Activated CD4-positive, alpha-beta T cell treated with anti-CD3 and anti-CD28 coated beads, Interleukin-2, Interleukin-4, amounts not matched to agents 100 ng/mL and 50 ng/mL, durations not matched to agents 16 hours and 8 hours (primary cell): Measurements from ENCODE around the gene NR2C2.

Experiments
- DNase-seq: peaks from one replicate; pipeline ENCODE4 v3.0.0-alpha.2; 2020; ENCODE audit warnings: low spot score

NR2C2 gene

GRCh38 chr3:15023719-15024118 lies 76.3 kb downstream of the NR2C2 start:
- DNase-seq: no peak

GRCh38 chr3:15029625-15030024 lies 82.2 kb downstream of the NR2C2 start:
- no peak for DNase-seq

DNA sequence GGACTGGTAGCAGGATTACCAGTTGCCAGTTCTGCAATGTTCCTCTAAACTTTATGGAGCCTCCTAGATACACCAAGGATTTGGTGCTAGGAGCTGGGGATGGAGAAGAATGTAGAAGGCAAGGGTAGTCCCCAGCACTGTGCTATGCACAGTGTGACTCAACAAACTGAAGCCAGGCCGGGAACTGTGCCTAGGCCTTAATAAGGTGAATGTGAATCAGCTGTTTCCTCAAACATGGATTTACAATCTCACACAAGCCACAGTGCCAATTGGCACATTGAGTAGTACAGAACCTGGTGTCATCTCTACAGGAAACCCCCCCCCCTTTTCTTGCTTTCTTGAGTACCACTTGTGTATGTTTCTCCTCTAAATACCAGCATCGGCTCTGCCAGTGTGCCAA lies 85.3 kb downstream of the NR2C2 start:
- DNase-seq: no peak

DNA sequence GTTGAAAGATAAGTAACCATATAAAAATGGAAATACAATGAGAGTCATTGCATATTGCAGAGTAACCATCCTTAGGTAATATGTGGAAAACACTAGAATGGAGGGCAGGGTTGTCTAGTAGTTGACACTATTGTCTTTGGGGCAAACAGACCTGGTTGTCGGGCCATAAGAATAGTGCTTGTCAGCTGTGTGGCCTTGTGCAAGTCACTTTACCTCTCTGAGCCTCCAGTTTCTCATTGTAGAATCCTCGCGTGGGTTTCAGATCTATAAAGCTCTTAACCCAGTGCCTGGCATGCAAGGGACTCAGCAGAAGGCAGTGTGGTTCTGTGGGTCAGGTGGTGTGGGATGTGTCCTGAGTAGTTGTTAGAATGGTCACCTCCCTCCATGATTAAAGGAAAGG lies 85.7 kb downstream of the NR2C2 start:
- DNase-seq: no peak

DNA sequence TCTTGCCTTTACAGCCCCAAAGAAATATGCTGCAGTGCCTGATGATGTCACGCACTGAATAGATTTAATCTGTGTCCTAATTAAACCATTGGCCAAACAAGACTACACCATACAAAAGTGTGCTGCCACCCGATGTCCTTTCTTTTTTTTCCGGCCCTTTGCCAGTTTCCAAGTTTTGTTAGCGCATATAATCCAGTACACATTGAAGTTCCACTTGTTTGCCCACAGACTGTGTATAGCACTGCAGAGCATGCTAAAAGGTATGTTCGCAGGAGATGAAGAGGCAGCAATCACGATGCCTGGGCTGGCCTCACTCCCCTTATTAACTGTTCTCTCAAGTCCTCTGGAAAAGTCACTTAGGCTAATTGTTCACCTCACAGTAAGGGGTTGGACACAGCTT lies 90.9 kb downstream of the NR2C2 start:
- no peak for DNase-seq

DNA sequence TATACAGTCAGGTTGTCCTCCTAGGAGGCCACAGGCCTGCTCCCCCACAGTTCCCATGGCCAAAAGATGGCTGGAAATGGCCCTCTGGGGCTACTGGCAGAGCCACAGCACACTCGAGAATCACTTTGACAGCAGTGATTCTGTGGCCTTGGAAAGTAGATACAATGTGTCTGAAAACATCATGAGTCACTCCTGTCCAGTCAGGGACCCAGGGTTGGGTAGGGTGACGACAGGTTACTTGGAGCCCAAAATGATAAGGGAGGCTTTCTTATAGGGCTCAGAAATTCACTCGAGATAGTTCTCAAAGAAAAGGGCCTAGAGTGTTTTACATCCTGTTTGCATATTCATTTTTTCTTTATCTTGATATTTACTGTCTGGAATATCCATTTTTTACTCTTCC lies 93.5 kb downstream of the NR2C2 start:
- no peak for DNase-seq

DNA sequence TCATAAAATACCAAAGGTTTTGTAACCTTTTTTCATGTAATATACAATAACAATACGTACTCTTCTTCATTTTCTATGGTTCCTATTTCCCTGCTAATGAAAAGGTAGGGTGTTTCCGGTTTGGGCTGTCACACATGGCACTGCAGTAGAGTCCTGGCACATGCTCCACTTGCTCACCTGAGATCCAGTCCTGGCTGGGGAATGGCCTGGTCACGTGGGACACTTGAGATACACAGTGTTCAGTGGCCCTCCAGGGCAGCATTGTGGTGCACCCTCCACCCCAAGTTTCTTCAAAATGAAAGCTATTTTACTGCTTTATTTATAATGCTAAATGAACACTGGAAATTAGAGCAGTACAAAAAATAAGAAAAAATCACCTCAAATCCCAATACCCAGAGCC lies 94.6 kb downstream of the NR2C2 start:
- DNase-seq: no peak

DNA sequence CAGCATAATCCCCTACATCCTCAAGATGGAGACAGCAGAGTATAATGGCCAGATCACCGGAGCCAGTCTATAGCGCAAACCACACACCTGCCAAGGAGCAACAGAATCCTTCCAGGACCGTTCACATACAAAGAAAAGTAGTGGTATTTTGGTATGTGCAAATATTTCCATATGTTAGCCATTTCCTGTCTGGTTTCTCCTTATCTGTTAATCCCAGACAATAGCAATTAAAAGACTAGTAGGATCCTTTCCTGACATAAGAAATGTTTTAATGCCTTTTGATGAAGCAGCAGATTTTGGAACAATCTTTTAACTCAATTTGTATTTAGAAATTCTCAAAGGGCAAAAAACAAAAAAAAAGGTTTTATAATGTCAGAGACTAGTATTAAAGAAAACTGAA lies 95.6 kb downstream of the NR2C2 start:
- no peak for DNase-seq

DNA sequence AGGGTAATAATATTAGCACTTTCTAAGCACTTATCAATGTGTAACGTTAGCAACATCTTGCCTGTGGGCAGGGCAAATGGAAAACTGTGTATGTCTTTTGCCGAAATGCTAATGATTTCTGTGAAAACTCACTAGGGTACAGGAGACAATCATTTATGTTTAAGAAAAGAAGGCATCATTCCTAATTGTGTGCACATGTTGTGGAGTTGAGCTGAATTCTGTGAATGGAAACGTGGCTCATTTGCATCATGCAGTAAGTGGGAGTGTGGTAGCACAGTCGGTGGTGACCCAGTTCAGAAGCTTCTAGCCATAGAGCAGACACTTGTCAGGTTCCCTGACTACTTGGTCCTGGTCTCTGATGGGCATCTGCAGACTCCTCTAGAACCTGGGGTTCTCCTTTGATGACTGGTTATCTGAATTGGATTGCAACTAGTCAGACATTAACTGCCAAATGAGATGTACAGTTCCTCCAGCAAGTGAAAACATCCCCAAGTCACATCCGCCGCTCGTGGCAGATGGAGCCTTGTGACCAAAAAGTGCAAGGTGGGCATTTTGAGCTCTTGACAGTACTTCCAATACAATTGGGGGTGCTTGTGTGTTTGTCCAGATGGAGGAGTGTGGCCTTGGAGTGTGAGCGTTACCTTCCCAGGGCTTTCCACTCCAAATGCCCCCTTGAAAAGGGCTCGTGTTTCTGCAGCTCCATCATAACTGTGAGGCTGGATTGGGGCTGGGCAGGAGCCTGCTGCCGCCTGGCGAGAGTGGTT lies 96.2 kb downstream of the NR2C2 start:
- DNase-seq: no peak

GRCh38 chr3:15044326-15044725 lies 96.9 kb downstream of the NR2C2 start:
- DNase-seq: no peak

DNA sequence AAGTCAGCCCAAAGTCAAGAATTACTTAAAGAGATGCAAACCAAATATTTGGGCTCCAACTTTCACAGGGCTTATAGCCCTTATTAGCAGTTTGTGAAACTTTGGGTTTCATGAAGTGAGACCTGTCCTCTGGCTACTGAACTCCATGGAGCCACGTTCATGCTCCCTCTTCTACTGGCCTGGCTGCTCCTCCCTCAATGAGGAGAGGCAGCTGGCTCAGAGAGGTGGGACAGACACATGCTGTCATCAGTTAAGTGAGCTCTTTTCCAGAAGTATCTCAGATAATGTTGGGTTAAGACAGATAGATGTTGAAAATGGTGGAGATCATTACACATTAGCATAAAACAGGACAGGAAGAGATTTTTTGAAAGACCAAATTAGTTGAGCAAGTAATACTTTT lies 98.3 kb downstream of the NR2C2 start:
- DNase-seq: no peak

DNA sequence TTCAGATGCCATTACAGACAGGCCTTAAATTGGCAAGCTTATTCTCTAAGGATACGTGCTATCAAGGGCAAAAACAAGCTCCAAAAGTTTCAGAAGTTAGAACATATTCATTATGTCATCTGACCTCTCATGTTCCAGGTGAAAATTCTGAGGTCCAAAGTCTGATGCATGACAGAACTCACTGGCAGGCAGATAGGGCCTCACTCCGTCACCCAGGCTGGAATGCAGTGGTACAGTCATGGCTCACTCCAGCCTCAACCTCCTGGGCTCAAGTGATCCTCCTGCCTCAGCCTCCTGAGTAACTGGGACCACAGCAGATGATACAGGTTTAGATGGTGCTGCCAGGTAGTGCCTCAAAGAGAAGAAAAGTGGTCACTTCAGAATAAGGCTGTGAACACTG lies 102.2 kb downstream of the NR2C2 start:
- no peak for DNase-seq

GRCh38 chr3:15050405-15051092 lies 103.2 kb downstream of the NR2C2 start:
- no peak for DNase-seq

DNA sequence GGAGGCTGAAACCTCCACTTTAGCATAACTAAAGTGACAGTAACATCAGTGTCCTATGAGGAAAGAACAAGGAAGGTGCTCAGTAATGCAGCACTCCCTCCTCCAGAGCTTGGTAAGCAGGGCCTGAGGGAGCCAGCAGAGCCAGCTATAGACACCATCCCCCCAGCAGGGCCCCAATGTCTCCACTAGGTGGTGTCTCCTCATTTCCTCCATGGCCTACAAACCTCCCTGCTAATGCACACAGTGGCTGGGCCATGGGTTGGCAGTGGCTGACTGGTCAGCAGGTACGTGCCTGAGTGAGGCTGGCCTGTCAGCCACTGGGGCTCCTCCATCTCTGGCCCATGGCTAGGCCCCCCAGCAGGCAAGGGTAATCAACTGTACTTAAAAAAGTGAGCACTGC lies 104.1 kb downstream of the NR2C2 start:
- peak; percentile 59 for DNase-seq

DNA sequence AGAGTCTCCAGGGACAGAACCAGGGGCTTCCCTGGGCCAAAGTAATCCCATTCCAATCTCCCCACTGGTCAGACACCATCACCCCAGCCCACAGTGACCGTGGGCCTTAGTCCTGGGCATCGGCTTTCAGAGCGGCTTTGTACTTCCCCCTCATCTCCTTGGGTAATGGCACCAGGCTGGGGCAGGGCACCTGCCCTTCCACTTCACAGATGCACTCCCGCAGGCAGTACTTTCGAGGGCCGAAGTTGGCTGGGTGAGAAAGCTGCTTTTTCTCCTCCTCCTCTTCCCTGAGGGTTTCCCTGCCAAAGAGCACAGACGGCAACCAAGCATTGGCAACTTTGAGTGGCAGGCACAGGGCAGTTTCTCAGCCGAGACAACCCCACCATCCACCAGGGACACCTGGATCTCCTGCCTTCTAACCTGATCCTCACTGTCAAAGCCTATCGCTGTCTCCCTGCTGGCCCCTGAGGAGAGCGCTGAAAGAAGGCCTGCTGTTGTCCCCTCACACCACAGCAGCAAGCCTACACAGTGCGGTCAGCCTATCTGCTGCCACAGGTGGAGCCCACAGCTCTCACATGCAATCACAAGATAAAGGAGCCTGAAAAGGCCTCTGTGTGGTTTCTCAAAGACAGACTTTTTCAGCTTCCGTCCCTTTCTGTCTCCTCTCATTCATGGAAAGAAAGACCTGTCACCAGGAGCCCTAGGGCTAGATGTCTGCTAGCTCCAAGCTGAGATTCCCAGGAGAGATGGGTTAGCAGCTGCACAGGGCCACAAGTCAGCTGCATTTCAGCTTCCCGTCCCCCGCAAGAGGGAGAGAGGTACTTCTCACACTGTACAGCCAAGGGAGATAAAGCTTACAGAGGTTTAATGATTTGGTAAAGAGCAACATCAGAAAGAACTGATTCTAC lies 105.2 kb downstream of the NR2C2 start:
- no peak for DNase-seq

GRCh38 chr3:15053541-15053940 lies 106.2 kb downstream of the NR2C2 start:
- DNase-seq: no peak

DNA sequence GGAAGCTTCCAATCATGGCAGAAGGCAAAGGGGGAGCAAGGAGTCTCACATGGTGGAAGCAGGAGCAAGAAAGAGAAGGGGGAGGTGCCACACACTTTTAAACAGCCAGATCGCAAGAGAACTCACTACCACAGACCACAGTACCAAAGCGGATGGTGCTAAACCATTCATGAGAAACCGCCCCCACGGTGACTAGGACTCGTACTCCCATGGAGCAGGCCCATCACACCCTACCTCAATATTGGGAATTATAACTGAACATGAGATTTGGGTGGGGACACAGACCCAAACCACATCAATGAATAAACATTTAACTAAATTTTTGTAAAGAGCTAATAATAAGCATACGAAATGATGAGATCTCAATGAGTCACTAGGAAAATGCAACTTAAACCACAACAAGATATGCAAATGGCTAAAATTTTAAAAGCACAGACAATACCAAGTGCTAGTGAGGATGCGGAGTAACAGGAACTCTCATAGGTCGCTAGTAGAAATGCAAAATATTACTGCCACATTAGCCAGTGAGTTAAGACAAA lies 107.7 kb downstream of the NR2C2 start:
- DNase-seq: peak; percentile 65

DNA sequence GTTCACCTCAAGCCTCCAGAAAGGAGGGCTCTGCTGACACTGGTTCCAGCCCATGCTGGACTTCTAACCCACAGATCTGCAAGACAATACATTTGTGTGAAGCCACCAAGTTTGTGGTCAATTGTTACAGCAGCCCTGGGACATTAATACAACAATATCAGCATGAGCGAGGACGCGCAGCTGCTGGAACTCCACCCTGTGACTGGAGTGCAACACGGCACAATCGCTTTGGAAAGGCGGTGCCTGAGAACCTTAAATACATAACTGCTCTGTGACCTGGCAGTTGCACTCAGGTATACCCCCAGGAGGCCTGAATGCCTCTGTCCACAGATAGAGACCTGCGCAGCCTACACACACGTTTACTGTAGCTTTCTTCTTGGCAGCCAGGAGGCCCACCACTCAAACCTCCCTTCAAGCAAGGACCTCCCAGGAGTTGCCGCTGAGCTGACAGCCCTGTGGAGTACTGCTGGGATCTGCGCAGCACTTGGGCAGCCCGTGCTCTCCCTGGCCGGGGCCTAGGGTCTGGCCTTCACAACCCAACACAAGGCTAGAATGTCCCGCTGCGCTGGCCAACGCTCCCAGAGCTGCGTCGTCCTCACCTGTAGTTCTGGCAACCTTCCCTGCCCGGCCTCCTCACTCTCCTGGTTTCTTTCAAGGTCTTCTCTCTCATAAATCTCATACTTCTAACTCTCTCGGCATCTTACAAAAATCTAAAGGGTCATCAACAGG lies 109.5 kb downstream of the NR2C2 start:
- no peak for DNase-seq

DNA sequence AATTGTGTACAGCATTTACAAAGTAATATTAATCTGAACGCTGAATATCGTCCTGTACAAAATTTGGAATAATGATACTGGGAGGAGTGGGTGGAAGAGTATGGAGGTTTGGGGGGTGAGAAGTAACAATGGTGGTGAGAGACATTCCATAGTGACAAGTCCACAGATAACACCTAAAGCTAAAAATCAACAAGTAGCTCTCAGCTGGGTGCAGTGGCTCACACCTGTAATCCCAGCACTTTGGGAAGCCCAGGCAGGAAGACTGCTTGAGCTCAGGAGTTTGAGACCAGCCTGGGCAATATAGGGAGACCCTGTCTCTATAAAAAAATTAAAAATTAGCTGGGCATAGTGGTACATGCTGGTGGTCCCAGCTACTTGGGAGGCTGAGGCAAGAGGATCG lies 112.6 kb downstream of the NR2C2 start:
- DNase-seq: no peak

- no peak for DNase-seq
Measured at GRCh38 chr3:15063238-15063637, 115.9 kb downstream of the NR2C2 start.

GRCh38 chr3:15063656-15064286 lies 116.4 kb downstream of the NR2C2 start:
- DNase-seq: no peak
